Epithelial cell of esophagus (primary cell): ENCODE results near the gene PRKCQ.

ENCODE experiments used
- DNase-seq: peaks from one replicate; pipeline ENCODE4 v3.0.0; 2010; ENCODE audit warnings: low read depth
- H3K4me3 ChIP-seq: 2 replicates; pipeline ENCODE4 v1.5.1; 2011; ENCODE audit warnings: mild to moderate bottlenecking, low read length, control low read depth
- TF ChIP-seq, protein P1 (sequence below): IDR thresholded peaks from 2 replicates; pipeline ENCODE4 v1.5.1; 2011; ENCODE audit warnings: low read depth, mild to moderate bottlenecking, low read length, control low read depth, inconsistent platforms; ENCODE audit not compliant: insufficient read depth; ENCODE audit errors: missing control alignments

Gene PRKCQ

DNA sequence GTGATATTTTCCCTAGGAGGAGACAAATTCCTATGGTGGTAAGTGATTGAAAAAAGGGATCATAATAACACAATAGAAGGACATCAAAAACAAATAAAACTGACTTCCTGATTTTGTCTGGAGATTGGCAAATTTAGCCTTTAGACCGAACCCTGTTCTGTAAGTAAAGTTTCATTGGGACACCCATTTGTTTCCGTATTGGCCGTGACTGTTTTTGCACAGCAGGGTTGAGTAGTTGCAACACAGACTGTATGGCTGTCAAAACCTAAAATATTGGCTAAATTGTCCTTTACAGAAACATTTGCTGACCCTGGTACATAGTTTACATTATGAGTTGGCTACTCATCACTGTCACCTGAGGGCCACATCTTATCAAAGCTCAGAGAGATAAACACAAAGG lies 168.6 kb downstream of the PRKCQ start:
- DNase-seq = no peak
- TF ChIP-seq, protein P1, sequence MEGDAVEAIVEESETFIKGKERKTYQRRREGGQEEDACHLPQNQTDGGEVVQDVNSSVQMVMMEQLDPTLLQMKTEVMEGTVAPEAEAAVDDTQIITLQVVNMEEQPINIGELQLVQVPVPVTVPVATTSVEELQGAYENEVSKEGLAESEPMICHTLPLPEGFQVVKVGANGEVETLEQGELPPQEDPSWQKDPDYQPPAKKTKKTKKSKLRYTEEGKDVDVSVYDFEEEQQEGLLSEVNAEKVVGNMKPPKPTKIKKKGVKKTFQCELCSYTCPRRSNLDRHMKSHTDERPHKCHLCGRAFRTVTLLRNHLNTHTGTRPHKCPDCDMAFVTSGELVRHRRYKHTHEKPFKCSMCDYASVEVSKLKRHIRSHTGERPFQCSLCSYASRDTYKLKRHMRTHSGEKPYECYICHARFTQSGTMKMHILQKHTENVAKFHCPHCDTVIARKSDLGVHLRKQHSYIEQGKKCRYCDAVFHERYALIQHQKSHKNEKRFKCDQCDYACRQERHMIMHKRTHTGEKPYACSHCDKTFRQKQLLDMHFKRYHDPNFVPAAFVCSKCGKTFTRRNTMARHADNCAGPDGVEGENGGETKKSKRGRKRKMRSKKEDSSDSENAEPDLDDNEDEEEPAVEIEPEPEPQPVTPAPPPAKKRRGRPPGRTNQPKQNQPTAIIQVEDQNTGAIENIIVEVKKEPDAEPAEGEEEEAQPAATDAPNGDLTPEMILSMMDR = no peak
- H3K4me3 ChIP-seq = no peak overlapping the region

DNA sequence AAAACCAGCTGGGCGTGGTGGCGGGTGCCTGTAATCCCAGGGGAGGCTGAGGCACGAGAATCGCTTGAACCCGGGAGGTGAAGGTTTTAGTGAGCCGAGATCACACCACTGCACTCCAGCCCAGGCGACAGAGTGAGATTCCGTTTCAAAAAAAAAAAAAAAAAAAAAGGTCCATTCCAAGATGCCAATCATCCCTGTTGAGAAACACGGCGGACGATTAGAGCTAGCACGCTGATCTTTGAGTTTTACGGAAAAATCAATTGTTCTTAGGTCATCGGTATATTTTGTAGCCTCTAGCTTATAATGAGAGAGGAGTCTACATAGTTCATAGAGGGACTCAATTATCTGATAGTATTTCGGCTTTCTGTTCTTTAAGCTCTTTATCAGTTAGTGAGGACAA lies 169.2 kb downstream of the PRKCQ start:
- DNase-seq = no peak
- H3K4me3 ChIP-seq = no peak overlapping the region
- TF ChIP-seq, protein P1 = no peak

DNA sequence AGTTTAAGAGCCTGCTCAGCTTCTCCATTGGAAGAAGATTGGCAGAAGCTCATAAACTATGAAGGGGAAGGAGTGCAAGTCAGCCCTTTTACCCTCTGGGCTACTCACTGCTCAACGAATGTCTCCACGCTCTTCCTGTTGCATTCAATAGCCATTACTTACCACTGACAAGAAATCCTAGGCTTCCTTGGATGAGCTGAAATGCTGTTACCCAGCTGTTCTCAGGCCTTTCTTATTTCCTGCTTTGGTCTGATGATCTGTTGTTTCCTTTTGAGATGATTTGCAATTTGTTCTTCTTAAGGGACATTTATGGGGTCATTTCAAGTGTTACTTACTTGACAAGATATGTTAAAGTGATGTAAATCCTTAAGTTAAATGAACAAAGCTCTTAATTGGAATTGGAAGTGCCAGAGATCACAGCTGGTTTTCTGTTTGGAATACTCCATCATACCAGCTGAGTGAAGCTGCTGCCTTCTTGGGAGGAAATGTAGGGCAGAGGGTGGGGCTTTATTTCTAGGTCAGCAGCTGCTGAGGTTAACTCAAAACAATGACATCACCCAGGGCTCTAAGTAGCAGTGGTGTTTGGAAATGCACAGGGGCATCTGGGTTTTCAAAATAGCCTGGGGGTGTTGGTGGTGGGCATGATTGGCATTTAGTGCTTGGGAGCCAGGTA lies 170.0 kb downstream of the PRKCQ start:
- no peak overlapping the region for H3K4me3 ChIP-seq
- TF ChIP-seq, protein P1 = no peak
- DNase-seq = peak; percentile 60

DNA sequence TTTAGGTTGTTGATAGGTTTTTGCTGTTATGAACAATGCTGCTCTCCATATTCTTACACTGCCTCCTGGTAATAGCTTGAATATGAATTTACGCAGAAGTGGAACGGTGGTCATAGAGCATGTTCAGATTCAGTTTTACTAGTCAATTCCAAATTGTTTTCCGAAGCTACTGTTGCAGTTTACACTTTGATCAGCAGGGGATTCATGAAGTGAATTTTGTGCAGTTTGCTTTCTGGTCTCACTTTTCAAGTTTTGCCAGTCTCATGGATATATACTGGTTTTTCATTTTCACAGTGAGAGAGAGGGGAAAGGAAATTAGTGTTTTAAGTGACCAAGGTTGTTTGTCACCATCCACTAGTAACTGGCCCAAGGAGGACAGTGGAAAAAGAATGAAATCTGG lies 171.3 kb downstream of the PRKCQ start:
- no peak for DNase-seq
- H3K4me3 ChIP-seq = no peak overlapping the region
- TF ChIP-seq, protein P1 = peak; percentile 17

DNA sequence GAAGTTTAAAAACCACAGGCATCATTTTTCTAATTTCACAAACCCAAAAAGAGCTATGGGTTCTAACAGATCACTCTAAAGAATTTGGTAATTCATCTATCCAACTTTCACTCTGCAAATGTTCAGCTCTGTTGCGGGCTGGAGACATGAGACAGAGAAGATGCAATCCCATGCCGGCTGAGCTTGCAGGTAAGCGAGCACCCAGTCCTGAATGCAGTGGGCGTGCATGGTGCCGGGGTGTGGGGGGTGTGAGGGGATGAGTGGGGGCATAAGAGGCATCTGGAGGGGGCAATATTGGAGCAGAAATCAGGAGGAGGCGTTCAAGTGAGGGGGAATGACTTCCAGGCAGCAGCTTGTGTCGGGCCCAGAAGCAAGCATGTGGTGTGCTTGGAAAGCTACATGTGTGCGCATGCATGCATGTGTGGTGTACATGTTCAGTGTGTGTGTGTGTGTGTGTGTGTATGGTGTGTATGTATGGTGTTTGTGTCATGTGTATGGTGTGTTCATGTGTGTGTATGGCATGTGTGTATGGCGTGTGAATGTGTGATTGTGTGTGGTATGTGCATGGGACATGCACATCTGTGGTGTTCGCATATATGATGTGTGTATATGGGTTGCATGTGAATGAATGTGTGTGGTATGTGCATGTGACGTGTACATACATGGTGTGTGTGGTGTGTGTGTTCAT lies 172.9 kb downstream of the PRKCQ start:
- no peak overlapping the region for H3K4me3 ChIP-seq
- DNase-seq = no peak
- TF ChIP-seq, protein P1 = no peak

DNA sequence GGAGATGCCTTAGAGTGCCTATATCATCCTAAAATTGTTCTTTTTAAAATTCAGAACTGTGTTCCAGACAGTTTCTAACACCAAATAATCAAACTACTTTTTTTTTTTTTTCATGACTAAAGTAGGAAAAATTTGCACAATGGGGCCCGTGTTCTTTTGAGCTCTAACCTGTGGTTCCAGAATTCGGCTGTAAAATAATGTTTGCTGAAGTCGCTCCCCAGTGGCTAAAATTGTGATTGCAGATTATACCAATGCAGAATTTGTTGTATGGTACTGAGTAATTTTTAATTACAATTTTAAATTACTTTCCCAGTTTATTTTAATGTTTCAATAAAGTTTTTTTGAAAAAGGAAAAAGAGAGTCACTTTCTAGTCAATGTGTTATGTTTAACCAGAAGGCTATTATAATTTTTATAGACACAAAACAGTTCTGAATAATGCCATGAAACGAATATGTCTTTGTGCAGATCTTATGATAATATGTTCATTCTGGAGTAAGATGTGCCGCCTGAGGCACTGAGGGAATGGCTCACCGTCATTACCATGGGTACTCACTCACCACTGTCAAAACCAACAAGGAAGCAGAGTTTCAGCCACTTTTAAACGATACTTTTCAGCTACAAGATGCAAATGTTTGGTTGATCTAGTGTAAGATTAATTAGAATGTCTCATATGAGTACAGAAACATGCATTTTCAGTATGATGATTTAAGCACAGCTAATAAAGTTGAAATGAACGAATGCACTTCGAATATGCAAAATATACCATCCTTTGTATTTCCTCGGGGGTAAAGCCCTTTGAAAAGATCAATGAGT lies 173.6 kb downstream of the PRKCQ start:
- no peak overlapping the region for H3K4me3 ChIP-seq
- TF ChIP-seq, protein P1 = peak; percentile 51
- peak; percentile 44 for DNase-seq

DNA sequence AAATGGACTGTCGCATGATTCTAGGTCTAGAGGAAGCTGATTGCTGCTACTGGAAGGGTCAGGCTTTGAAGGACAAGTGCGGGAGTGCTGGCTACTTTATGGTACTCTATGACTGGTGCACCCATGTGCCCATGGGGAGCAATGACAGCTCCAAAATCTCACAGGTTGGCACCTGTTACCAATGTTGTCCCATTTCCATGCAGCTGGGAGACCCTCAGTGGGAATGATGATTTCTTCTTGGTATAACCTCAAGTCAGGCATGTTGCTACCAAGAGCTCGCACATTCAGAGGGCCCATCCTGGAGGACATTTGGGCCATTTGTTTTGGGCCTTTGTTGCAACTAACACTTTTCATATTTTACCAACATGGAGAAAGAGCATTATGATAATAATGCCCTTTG lies 174.4 kb downstream of the PRKCQ start:
- TF ChIP-seq, protein P1 = no peak
- H3K4me3 ChIP-seq = no peak overlapping the region
- DNase-seq = no peak
